Measurements from ENCODE around the gene RIN3.

DNA sequence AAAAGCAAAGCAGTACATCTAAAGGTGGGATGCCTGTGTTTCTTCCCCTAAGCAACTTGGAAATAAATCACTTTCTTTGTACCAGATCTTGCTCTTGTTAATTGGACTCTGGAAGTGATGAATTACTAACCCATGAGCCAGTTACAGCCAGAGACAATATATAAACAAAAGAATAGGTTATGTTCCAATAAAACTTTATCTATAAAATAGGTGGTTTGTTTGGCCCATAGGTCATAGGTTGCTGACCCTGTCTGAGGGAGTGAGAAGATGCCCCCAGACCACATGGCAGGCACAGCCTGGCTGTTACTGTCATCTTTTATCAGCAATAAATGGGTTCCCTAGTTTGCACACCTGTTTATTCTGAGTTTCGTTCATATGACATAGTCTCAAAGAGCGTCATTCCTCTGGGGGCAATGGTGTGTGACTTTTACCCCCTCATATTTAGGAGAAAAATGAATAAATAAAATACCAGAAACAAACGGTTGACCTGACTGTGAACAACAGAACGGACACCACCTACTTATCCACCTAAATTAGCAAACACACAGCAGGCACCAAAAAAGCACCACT, 224.1 kb downstream of the RIN3 start:
- TF ChIP-seq, protein P1, sequence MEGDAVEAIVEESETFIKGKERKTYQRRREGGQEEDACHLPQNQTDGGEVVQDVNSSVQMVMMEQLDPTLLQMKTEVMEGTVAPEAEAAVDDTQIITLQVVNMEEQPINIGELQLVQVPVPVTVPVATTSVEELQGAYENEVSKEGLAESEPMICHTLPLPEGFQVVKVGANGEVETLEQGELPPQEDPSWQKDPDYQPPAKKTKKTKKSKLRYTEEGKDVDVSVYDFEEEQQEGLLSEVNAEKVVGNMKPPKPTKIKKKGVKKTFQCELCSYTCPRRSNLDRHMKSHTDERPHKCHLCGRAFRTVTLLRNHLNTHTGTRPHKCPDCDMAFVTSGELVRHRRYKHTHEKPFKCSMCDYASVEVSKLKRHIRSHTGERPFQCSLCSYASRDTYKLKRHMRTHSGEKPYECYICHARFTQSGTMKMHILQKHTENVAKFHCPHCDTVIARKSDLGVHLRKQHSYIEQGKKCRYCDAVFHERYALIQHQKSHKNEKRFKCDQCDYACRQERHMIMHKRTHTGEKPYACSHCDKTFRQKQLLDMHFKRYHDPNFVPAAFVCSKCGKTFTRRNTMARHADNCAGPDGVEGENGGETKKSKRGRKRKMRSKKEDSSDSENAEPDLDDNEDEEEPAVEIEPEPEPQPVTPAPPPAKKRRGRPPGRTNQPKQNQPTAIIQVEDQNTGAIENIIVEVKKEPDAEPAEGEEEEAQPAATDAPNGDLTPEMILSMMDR (IDR thresholded peaks at IDR 0.05), result no peak
- no peak for TF ChIP-seq POLR2A (IDR thresholded peaks at IDR 0.05)

Data from testis (tissue), 2 donors.